ENCODE measurements around the gene TMEM100. TPM values are rescaled to one million over a fixed set of nuclear protein-coding genes. Genes with fewer than 3 reads are reported as not detected.
A peak's percentile ranks its signal among the peaks of the same experiment; 100 is the strongest.

Gene TMEM100
- total and polyA plus RNA-seq, 10 of the 15 experiments (the other 5 are each of a cell fraction or from before 2014, with no cell fraction given) = not detected

- TF ChIP-seq BHLHE40 (IDR thresholded peaks at IDR 0.05; ENCODE audit: borderline replicate concordance in 1 of 2, low read depth in 2 of 2, low read length in 1 of 2) (no peak), TCF12 (IDR thresholded peaks at IDR 0.05; ENCODE audit: low read depth, low read length) (no peak)
These were observed 15.6 kb downstream of the TMEM100 start (continued) for GRCh38 chr17:55706808-55707773.

- no peak overlapping the region for H2AFZ ChIP-seq (ENCODE audit: control insufficient read depth, low read depth, low read length)
- intact Hi-C loops (cut with micrococcal nuclease; ENCODE audit: unreplicated experiment) = no loop called here
- peak; percentile 53; the same call in 2 of the 3 replicates for ATAC-seq
- DNase-seq (ENCODE audit: low read depth, low spot score) = peak; percentile 15
- CTCF ChIA-PET = no interaction called here
- RAD21 ChIA-PET (ENCODE audit: unreplicated experiment) = no interaction called here
- no peaks in the 10 kb centered on the region for H3K79me2 ChIP-seq (ENCODE audit: control insufficient read depth, insufficient read depth, low read length)
- FAIRE-seq = no peak
- H3K9ac ChIP-seq (ENCODE audit: control insufficient read depth, insufficient read depth, low read length) = no peak overlapping the region
- no peaks in the 10 kb centered on the region; the same call in 2 of the 3 replicates for H3K9me3 ChIP-seq (replicated peaks; ENCODE audit: control insufficient read depth, insufficient read depth, low read length)
- SMC1A ChIA-PET (ENCODE audit: uncharacterized antibody, unreplicated experiment) = no interaction called here
- H3K27ac ChIP-seq (ENCODE audit: control insufficient read depth, insufficient read depth) = no peak overlapping the region
- no peak overlapping the region for H3K4me3 ChIP-seq
- H3K4me2 ChIP-seq (ENCODE audit: control insufficient read depth, insufficient read depth) = no peak overlapping the region
- in situ Hi-C loops (cut with MboI) = no loop called here
- no TSS peak for BruUV-seq (replicated peaks)
- POLR2A ChIA-PET = no interaction called here
- no peaks in the 10 kb centered on the region for H3K27me3 ChIP-seq (replicated peaks in 1 of 2; ENCODE audit: control insufficient read depth in 2 of 2, insufficient read depth in 2 of 2, low read length in 1 of 2)
- H3K4me1 ChIP-seq (ENCODE audit: control insufficient read depth, insufficient read depth, low read length) = no peaks in the 10 kb centered on the region
- no peaks in the 10 kb centered on the region for H4K20me1 ChIP-seq (ENCODE audit: control insufficient read depth, insufficient read depth)
- TF ChIP-seq CBX5 (IDR thresholded peaks at IDR 0.05; ENCODE audit: low read depth) (0 out of 2 replicates have a peak, but pooled peaks have one; percentile 42), IKZF2 (IDR thresholded peaks at IDR 0.05) (0 out of 4 replicates have a peak, but pooled peaks have one; percentile 21 to 22), ATF2 (IDR thresholded peaks at IDR 0.05; ENCODE audit: low read length) (peak; percentile 56; the same call in 1 of the 2 replicates), RBBP5 (conservative IDR thresholded peaks at IDR 0.05) (no peak), JUNB (IDR thresholded peaks at IDR 0.05) (peak; percentile 19; the same call in 1 of the 2 replicates), MEF2A (IDR thresholded peaks at IDR 0.05; ENCODE audit: insufficient read depth, low read depth, low read length) (peak; percentile 84), BCL3 (IDR thresholded peaks at IDR 0.05; ENCODE audit: borderline replicate concordance, insufficient read depth, low read depth, low read length, poor library complexity, severe bottlenecking) (no peak)
- H3K36me3 ChIP-seq (ENCODE audit: control insufficient read depth in 2 of 2, insufficient read depth in 2 of 2, low read length in 1 of 2) = no peaks in the 10 kb centered on the region
These were observed 16.8 kb downstream of the TMEM100 start for GRCh38 chr17:55705847-55706246.

Measured in GM12878 (cell line).